A549 (cell line): Measurements from ENCODE around the gene DHX30. TPM values are rescaled to one million over a fixed set of nuclear protein-coding genes. Genes with fewer than 3 reads are reported as not detected.

ENCODE experiments used
- ATAC-seq, 2 experiments: fragments of 200-7000 bp in 1 of 2; fragments of >200 bp in 1 of 2; cut with Nextera tagmentation in 1 of 2; cut with Tn5 transposase in 1 of 2; 3 replicates each; pipeline versions ENCODE4 v1.8.0 to v1.9.1; 2018 to 2020; ENCODE audit warnings: mild to moderate bottlenecking in 1 of 2, moderate library complexity in 1 of 2
- CTCF ChIA-PET: fragments of 300-600 bp; sonication (Branson Sonifier 250); formaldehyde crosslinking; extraction: SDS; loops from one replicate; lab custom pipeline; 2021; ENCODE audit warnings: antibody characterized with exemption, inconsistent platforms; lab: Yijun Ruan, JAX
- POLR2A ChIA-PET: fragments of 350-600 bp; formaldehyde crosslinking; extraction: SDS; loops from one replicate; lab custom pipeline; 2021; ENCODE audit warnings: antibody characterized with exemption, inconsistent platforms; lab: Yijun Ruan, JAX
- DNase-seq, 2 experiments: peaks; one replicate each; pipeline versions ENCODE4 v3.0.0 to v3.0.0-alpha.2; 2011 to 2016; ENCODE audit warnings: low read depth in 1 of 2, low spot score in 1 of 2
- FAIRE-seq: peaks from 2 replicates; lab custom pipeline; 2011; peaks lifted over from hg19 to GRCh38; lab: Jason Lieb, UNC
- H3K27ac ChIP-seq, 2 experiments: fragments of >200 bp; sonication (Bioruptor Twin); formaldehyde crosslinking; 3 replicates each; pipeline ENCODE4 v1.5.1; 2016 to 2017
- H3K4me1 ChIP-seq: fragments of >200 bp; sonication (Bioruptor Twin); formaldehyde crosslinking; 3 replicates; pipeline ENCODE4 v1.6.1; 2016
- H3K4me2 ChIP-seq: fragments of >200 bp; sonication (Bioruptor Twin); formaldehyde crosslinking; 3 replicates; pipeline ENCODE4 v1.6.1; 2016
- H3K4me3 ChIP-seq: fragments of >200 bp; sonication (Bioruptor Twin); formaldehyde crosslinking; 3 replicates; pipeline ENCODE4 v1.5.1; 2016
- H3K9me3 ChIP-seq: fragments of >200 bp; sonication (Bioruptor Twin); formaldehyde crosslinking; 3 replicates; pipeline ENCODE4 v1.6.1; 2016
- ATOH8 ChIP-seq: fragments of 250-450 bp; sonication (Bioruptor Pico); IDR thresholded peaks from 2 replicates; pipeline ENCODE4 v1.5.0; 2020; ENCODE audit warnings: low read depth, mild to moderate bottlenecking, moderate library complexity
- BHLHE40 ChIP-seq: IDR thresholded peaks from 2 replicates; pipeline ENCODE4 v1.6.1; 2012; ENCODE audit warnings: low read depth, low read length, inconsistent platforms
- CBX2 ChIP-seq: fragments of 200-600 bp; sonication (generic); IDR thresholded peaks from 2 replicates; pipeline ENCODE4 v1.6.1; 2016; ENCODE audit warnings: low read depth, mild to moderate bottlenecking, borderline replicate concordance
- E2F6 ChIP-seq: IDR thresholded peaks from 2 replicates; pipeline ENCODE4 v1.6.1; 2012; ENCODE audit warnings: low read depth, borderline replicate concordance
- EHF ChIP-seq: fragments of 250-450 bp; sonication (Bioruptor Pico); IDR thresholded peaks from 2 replicates; pipeline ENCODE4 v1.5.0; 2020; ENCODE audit warnings: mild to moderate bottlenecking
- ELK1 ChIP-seq: fragments of 150-350 bp; IDR thresholded peaks from 2 replicates; pipeline ENCODE4 v1.6.1; 2014; ENCODE audit warnings: low read depth, mild to moderate bottlenecking, low read length
- FOSL2 ChIP-seq, 2 experiments: fragments of 450-650 bp in 1 of 2; fragments of >200 bp in 1 of 2; sonication (Bioruptor Twin) in 1 of 2; formaldehyde crosslinking; IDR thresholded peaks; 2 replicates each; pipeline versions ENCODE4 v1.5.0 to v1.6.1; 2016 to 2020; ENCODE audit warnings: mild to moderate bottlenecking in 1 of 2, moderate library complexity in 1 of 2
- GATA3 ChIP-seq: IDR thresholded peaks from 2 replicates; pipeline ENCODE4 v1.6.1; 2012; ENCODE audit warnings: borderline replicate concordance
- HES2 ChIP-seq: fragments of >200 bp; sonication (Bioruptor Twin); formaldehyde crosslinking; IDR thresholded peaks from 2 replicates; pipeline ENCODE4 v1.6.1; 2016
- HOXA7 ChIP-seq: fragments of 250-450 bp; sonication (Bioruptor Pico); IDR thresholded peaks from 2 replicates; pipeline ENCODE4 v1.5.0; 2020; ENCODE audit warnings: mild to moderate bottlenecking, moderate library complexity
- JUNB ChIP-seq: fragments of >200 bp; sonication (Bioruptor Twin); formaldehyde crosslinking; IDR thresholded peaks from 2 replicates; pipeline ENCODE4 v1.6.1; 2016
- NPAS2 ChIP-seq: fragments of 250-450 bp; sonication (Bioruptor Pico); IDR thresholded peaks from 2 replicates; pipeline ENCODE4 v1.8.0; 2022; ENCODE audit warnings: mild to moderate bottlenecking, moderate library complexity, borderline replicate concordance
- PHF8 ChIP-seq: fragments of 200-600 bp; sonication (generic); IDR thresholded peaks from 2 replicates; pipeline ENCODE4 v1.6.1; 2016; ENCODE audit warnings: low read depth, mild to moderate bottlenecking, antibody characterized with exemption, moderate library complexity, borderline replicate concordance
- POLR2AphosphoS2 ChIP-seq: conservative IDR thresholded peaks from 2 replicates; pipeline ENCODE4 v1.6.1; 2012; ENCODE audit warnings: low read length, improper control_type of control experiment, inconsistent platforms
- RFX5 ChIP-seq: fragments of 450-650 bp; IDR thresholded peaks from 2 replicates; pipeline ENCODE4 v1.7.1; 2014; ENCODE audit warnings: antibody characterized with exemption, mild to moderate bottlenecking, moderate library complexity
- RNF2 ChIP-seq: fragments of 200-600 bp; sonication (generic); IDR thresholded peaks from 2 replicates; pipeline ENCODE4 v1.6.1; 2016; ENCODE audit warnings: low read depth, mild to moderate bottlenecking, antibody characterized with exemption, moderate library complexity, borderline replicate concordance
- SREBF2 ChIP-seq: fragments of 450-650 bp; IDR thresholded peaks from 2 replicates; pipeline ENCODE4 v1.6.1; 2014; ENCODE audit warnings: mild to moderate bottlenecking, moderate library complexity
- ZNF302 ChIP-seq: fragments of 250-450 bp; sonication (Bioruptor Pico); IDR thresholded peaks from 2 replicates; pipeline ENCODE4 v1.9.0; 2021; ENCODE audit warnings: inconsistent platforms, mild to moderate bottlenecking, moderate library complexity
- WGBS: methylation state at CpG from one replicate; pipeline ENCODE4 v1.1.6; 2017; ENCODE audit errors: missing lambda C conversion rate; 5-methylcytosine and 5-hydroxymethylcytosine counted together
- polyA plus RNA-seq, 4 experiments: library from polyadenylated mRNA; depleted of rRNA in 3 of 4; stranded (reverse); fragments of >200 nt; fragmentation: RNase III in 1 of 4; extraction: RNeasy Plus Mini Kit Qiagen cat#74134 plus additional on column Dnase treatment in 1 of 4; gene quantifications; 2 replicates in 3 of 4; 3 replicates in 1 of 4; pipeline ENCODE4 v1.2.3, GENCODE V29; 2011 to 2017
- TF ChIP-seq, protein P1 (sequence below): fragments of >200 bp; sonication (Bioruptor Twin); formaldehyde crosslinking; IDR thresholded peaks from 3 replicates; pipeline ENCODE4 v1.6.1; 2016

Gene DHX30
- polyA plus RNA-seq, 2 of the 4 experiments (the other 2 are of a cell fraction), result 40.5 to 44.6 TPM

GRCh38 chr3:47851888-47852603 lies 49.1 kb downstream of the DHX30 start:
- CTCF ChIA-PET, result interaction anchor here (2.7 kb wide), 1 partner anchor 300 kb away, joined by 7 read pairs; no protein-coding TSS in a partner anchor
- WGBS, result 90% methylated on average over 12 of the region's 12 CpGs
- H3K27ac ChIP-seq, result no peak overlapping the region
- no peaks in the 10 kb centered on the region for H3K4me1 ChIP-seq
- POLR2A ChIA-PET, result no interaction called here
- FAIRE-seq (no peak), ATAC-seq (no peak), DNase-seq (no peak)
- no peaks in the 10 kb centered on the region for H3K9me3 ChIP-seq
- H3K4me2 ChIP-seq, result no peak overlapping the region
- TF ChIP-seq BHLHE40 (no peak), HOXA7 (CRISPR knock-in tag) (no peak), HES2 (no peak), FOSL2 (IDR thresholded peaks at IDR 0.05) (no peak), FOSL2 (CRISPR knock-in tag; IDR thresholded peaks at IDR 0.05) (no peak), CBX2 (no peak), POLR2AphosphoS2 (no peak), NPAS2 (no peak), ATOH8 (no peak), E2F6 (no peak), EHF (CRISPR knock-in tag) (no peak), JUNB (no peak), RNF2 (no peak), RFX5 (no peak), PHF8 (no peak), ZNF302 (CRISPR knock-in tag) (no peak), GATA3 (no peak)
- TF ChIP-seq, protein P1, sequence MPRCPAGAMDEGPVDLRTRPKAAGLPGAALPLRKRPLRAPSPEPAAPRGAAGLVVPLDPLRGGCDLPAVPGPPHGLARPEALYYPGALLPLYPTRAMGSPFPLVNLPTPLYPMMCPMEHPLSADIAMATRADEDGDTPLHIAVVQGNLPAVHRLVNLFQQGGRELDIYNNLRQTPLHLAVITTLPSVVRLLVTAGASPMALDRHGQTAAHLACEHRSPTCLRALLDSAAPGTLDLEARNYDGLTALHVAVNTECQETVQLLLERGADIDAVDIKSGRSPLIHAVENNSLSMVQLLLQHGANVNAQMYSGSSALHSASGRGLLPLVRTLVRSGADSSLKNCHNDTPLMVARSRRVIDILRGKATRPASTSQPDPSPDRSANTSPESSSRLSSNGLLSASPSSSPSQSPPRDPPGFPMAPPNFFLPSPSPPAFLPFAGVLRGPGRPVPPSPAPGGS, result no peak
- no peak overlapping the region for H3K4me3 ChIP-seq

- no peak for TF ChIP-seq SREBF2
- no peak for TF ChIP-seq HES2
- TF ChIP-seq ELK1, result no peak
- no peak for TF ChIP-seq CBX2
- DNase-seq, result no peak
- 88% methylated on average over 26 of the region's 36 CpGs for WGBS
- no peak overlapping the region for H3K27ac ChIP-seq
- no peak for FAIRE-seq
- H3K4me3 ChIP-seq, result no peak overlapping the region
- H3K4me1 ChIP-seq, result no peaks in the 10 kb centered on the region
- ChIA-PET CTCF (no interaction called here), POLR2A (no interaction called here)
- no peaks in the 10 kb centered on the region for H3K9me3 ChIP-seq
- no peak overlapping the region for H3K4me2 ChIP-seq
- no peak for ATAC-seq
Observed at GRCh38 chr3:47852604-47853602, 50.0 kb downstream of the DHX30 start.
